ENCODE results near the gene PPM1D.

The PPM1D gene

GRCh38 chr17:60579090-60579489, 20.9 kb upstream of the PPM1D start:
- CTCF ChIA-PET, result no interaction called here

GRCh38 chr17:60579551-60579950, 20.4 kb upstream of the PPM1D start:
- H3K4me3 ChIP-seq (ENCODE audit: low read depth, low read length), result no peak overlapping the region
- ChIA-PET CTCF (interaction anchor here (0.7 to 0.9 kb wide), 2 partner anchors 22 to 122 kb away, joined by 3 to 6 read pairs; no protein-coding TSS in a partner anchor), POLR2A (no interaction called here)
- H3K27ac ChIP-seq (ENCODE audit: extremely low read depth, low read depth, low read length), result no peak overlapping the region
- H3K4me1 ChIP-seq (ENCODE audit: control insufficient read depth, insufficient read depth, low read length), result no peaks in the 10 kb centered on the region
- no peaks in the 10 kb centered on the region for H3K9me3 ChIP-seq (ENCODE audit: control insufficient read depth, insufficient read depth, low read depth, low read length)
- H3K36me3 ChIP-seq (ENCODE audit: control insufficient read depth in 2 of 2, insufficient read depth in 1 of 2, low read length in 2 of 2), result no peaks in the 10 kb centered on the region
- TF ChIP-seq ZNF211 (tag by site-specific recombination; IDR thresholded peaks at IDR 0.05; ENCODE audit: low read depth) (no peak), ZNF830 (tag by site-specific recombination; IDR thresholded peaks at IDR 0.05; ENCODE audit: low read depth) (no peak), ZIC2 (tag by site-specific recombination; IDR thresholded peaks at IDR 0.05) (no peak), PRDM4 (tag by site-specific recombination; IDR thresholded peaks at IDR 0.05) (no peak), ZNF645 (tag by site-specific recombination; IDR thresholded peaks at IDR 0.05) (no peak), OSR2 (tag by site-specific recombination; IDR thresholded peaks at IDR 0.05) (no peak), PRDM2 (tag by site-specific recombination; IDR thresholded peaks at IDR 0.05; ENCODE audit: borderline replicate concordance) (no peak)

More at GRCh38 chr17:60579090-60579489, 20.9 kb upstream of the PPM1D start:
- Histone ChIP-seq H3K36me3 (ENCODE audit: control insufficient read depth in 2 of 2, insufficient read depth in 1 of 2, low read length in 2 of 2) (no peaks in the 10 kb centered on the region), H3K4me3 (ENCODE audit: low read depth, low read length) (no peak overlapping the region), H3K4me1 (ENCODE audit: control insufficient read depth, insufficient read depth, low read length) (no peaks in the 10 kb centered on the region), H3K27ac (ENCODE audit: extremely low read depth, low read depth, low read length) (no peak overlapping the region), H3K9me3 (ENCODE audit: control insufficient read depth, insufficient read depth, low read depth, low read length) (no peaks in the 10 kb centered on the region)
- POLR2A ChIA-PET, result no interaction called here
- TF ChIP-seq REPIN1 (tag by site-specific recombination; IDR thresholded peaks at IDR 0.05; ENCODE audit: low read depth) (no peak), SCRT2 (tag by site-specific recombination; IDR thresholded peaks at IDR 0.05) (no peak), ZNF302 (tag by site-specific recombination; IDR thresholded peaks at IDR 0.05; ENCODE audit: low read depth) (no peak), ZNF473 (tag by site-specific recombination; IDR thresholded peaks at IDR 0.05) (no peak), SCRT1 (tag by site-specific recombination; IDR thresholded peaks at IDR 0.05; ENCODE audit: borderline replicate concordance) (no peak), ZNF404 (tag by site-specific recombination; IDR thresholded peaks at IDR 0.05) (no peak), SP3 (tag by site-specific recombination; IDR thresholded peaks at IDR 0.05) (no peak), ZNF639 (tag by site-specific recombination; IDR thresholded peaks at IDR 0.05) (no peak), ZNF350 (tag by site-specific recombination; IDR thresholded peaks at IDR 0.05) (no peak), ZNF426 (tag by site-specific recombination; IDR thresholded peaks at IDR 0.05) (no peak), PRDM6 (tag by site-specific recombination; IDR thresholded peaks at IDR 0.05) (no peak), EGR2 (tag by site-specific recombination; IDR thresholded peaks at IDR 0.05; ENCODE audit: low read depth) (no peak), ZBTB48 (tag by site-specific recombination; IDR thresholded peaks at IDR 0.05) (no peak), ZNF398 (tag by site-specific recombination; IDR thresholded peaks at IDR 0.05) (no peak), HOXA7 (CRISPR knock-in tag; IDR thresholded peaks at IDR 0.05; ENCODE audit: borderline replicate concordance) (no peak), OVOL3 (tag by site-specific recombination; IDR thresholded peaks at IDR 0.05) (no peak), GFI1B (tag by site-specific recombination; IDR thresholded peaks at IDR 0.05) (no peak)

All from HEK293 (cell line).